HepG2 (cell line): ENCODE results near the gene FRMD8. TPM values are rescaled to one million over a fixed set of nuclear protein-coding genes. Genes with fewer than 3 reads are reported as not detected.

Experiments used
- ATAC-seq: fragments of 200-7000 bp; cut with Tn5 transposase; 3 replicates; pipeline ENCODE4 v1.9.1; 2020; ENCODE audit warnings: mild to moderate bottlenecking, moderate library complexity
- BruUV-seq: library from RNA; stranded (reverse); fragments of 400-500 nt; replicated peaks from 2 replicates; lab custom pipeline; 2021; lab: Mats Ljungman, UMichigan
- CTCF ChIA-PET: fragments of 300-600 bp; formaldehyde crosslinking; extraction: SDS; loops from one replicate; lab custom pipeline; 2021; ENCODE audit warnings: low total read pairs, inconsistent platforms, low intra/inter-chr PET ratio; lab: Yijun Ruan, JAX
- POLR2A ChIA-PET: fragments of 350-600 bp; sonication (Branson Sonifier 250); formaldehyde crosslinking; loops from one replicate; lab custom pipeline; 2020; ENCODE audit warnings: antibody characterized with exemption, inconsistent platforms; lab: Yijun Ruan, JAX
- DNase-seq: peaks from one replicate; pipeline ENCODE4 v3.0.0-alpha.2; 2015; ENCODE audit warnings: low spot score
- FAIRE-seq: peaks from 3 replicates; lab custom pipeline; 2011; peaks lifted over from hg19 to GRCh38; lab: Jason Lieb, UNC
- H2AFZ ChIP-seq: one replicate; pipeline ENCODE4 v1.6.1; 2011; ENCODE audit warnings: low read length, inconsistent platforms
- H3K27ac ChIP-seq: fragments of 300-600 bp; 3 replicates; pipeline ENCODE4 v1.8.0; 2011; ENCODE audit warnings: mixed run types, mild to moderate bottlenecking, mixed read lengths, low read length, inconsistent platforms; ENCODE audit not compliant: insufficient read depth; ENCODE audit errors: extremely low read length
- H3K27me3 ChIP-seq, 2 experiments: fragments of 200-600 bp in 1 of 2; 2 replicates in 1 of 2; 3 replicates in 1 of 2; pipeline versions ENCODE4 v1.6.0 to v1.8.0; 2011; ENCODE audit warnings: low read length in 2 of 2, mild to moderate bottlenecking in 2 of 2, moderate library complexity in 2 of 2, inconsistent platforms in 1 of 2; ENCODE audit not compliant: insufficient read depth in 2 of 2, control insufficient read depth in 1 of 2
- H3K36me3 ChIP-seq, 2 experiments: fragments of 200-600 bp in 1 of 2; replicated peaks in 1 of 2; 2 replicates in 1 of 2; 3 replicates in 1 of 2; pipeline versions ENCODE4 v1.5.1 to v1.8.0; 2011; ENCODE audit warnings: low read length in 2 of 2, inconsistent platforms in 1 of 2; ENCODE audit not compliant: insufficient read depth in 2 of 2, control insufficient read depth in 1 of 2
- H3K4me1 ChIP-seq: 2 replicates; pipeline ENCODE4 v1.5.1; 2012; ENCODE audit warnings: low read length, inconsistent platforms; ENCODE audit not compliant: insufficient read depth
- H3K4me2 ChIP-seq: 2 replicates; pipeline ENCODE4 v1.6.0; 2011; ENCODE audit warnings: low read depth, low read length, inconsistent platforms
- H3K4me3 ChIP-seq, 3 experiments: fragments of 200-600 bp in 1 of 3; sonication (generic), shearing (Covaris generic) in 1 of 3; replicated peaks in 1 of 3; 2 replicates each; pipeline ENCODE4 v1.5.1; 2011 to 2016; ENCODE audit warnings: low read length in 3 of 3, inconsistent platforms in 2 of 3, low read depth in 2 of 3, mild to moderate bottlenecking in 2 of 3, control low read depth in 1 of 3, mixed read lengths in 1 of 3; ENCODE audit not compliant: insufficient read depth in 1 of 3
- H3K79me2 ChIP-seq: one replicate; pipeline ENCODE4 v1.6.1; 2011; ENCODE audit warnings: low read length, inconsistent platforms; ENCODE audit not compliant: insufficient read depth
- H3K9ac ChIP-seq: 2 replicates; pipeline ENCODE4 v1.6.0; 2011; ENCODE audit warnings: mild to moderate bottlenecking, low read depth, low read length, inconsistent platforms; ENCODE audit not compliant: insufficient read depth
- H3K9me3 ChIP-seq: 2 replicates; pipeline ENCODE4 v1.5.1; 2012; ENCODE audit warnings: mild to moderate bottlenecking, low read length
- H4K20me1 ChIP-seq: 2 replicates; pipeline ENCODE4 v1.6.0; 2011; ENCODE audit warnings: inconsistent platforms, mild to moderate bottlenecking, low read length, moderate library complexity; ENCODE audit not compliant: insufficient read depth
- ELF1 ChIP-seq: sonication (generic); formaldehyde crosslinking; IDR thresholded peaks from 2 replicates; pipeline ENCODE4 v1.4.0; 2020; ENCODE audit warnings: missing genetic modification reagents
- HMG20A ChIP-seq: IDR thresholded peaks from 2 replicates; pipeline ENCODE4 v1.6.1; 2016; ENCODE audit warnings: borderline replicate concordance
- KLF16 ChIP-seq, 2 experiments: sonication (generic) in 1 of 2; formaldehyde crosslinking in 1 of 2; IDR thresholded peaks; 2 replicates each; pipeline versions ENCODE4 v1.6.1 to v1.8.0; 2016 to 2023; ENCODE audit warnings: missing genetic modification reagents in 2 of 2, missing compliant biosample characterization in 1 of 2
- PCBP2 ChIP-seq: fragments of 200-400 bp; formaldehyde crosslinking; optimal IDR thresholded peaks from 2 replicates; pipeline ENCODE3; 2018; ENCODE audit warnings: low read length, low read depth; ENCODE audit not compliant: poor library complexity, severe bottlenecking
- RAD21 ChIP-seq: fragments of 450-650 bp; formaldehyde crosslinking; IDR thresholded peaks from 2 replicates; pipeline ENCODE4 v1.5.0; 2020; ENCODE audit warnings: mild to moderate bottlenecking
- SUZ12 ChIP-seq: fragments of 150-350 bp; IDR thresholded peaks from 2 replicates; pipeline ENCODE4 v1.6.1; 2014; ENCODE audit warnings: low read depth, low read length
- TCF7 ChIP-seq: sonication (generic); IDR thresholded peaks from 2 replicates; pipeline ENCODE4 v1.6.1; 2016; ENCODE audit warnings: antibody characterized with exemption, low read depth
- XRCC5 ChIP-seq: fragments of 200-400 bp; formaldehyde crosslinking; optimal IDR thresholded peaks from 2 replicates; pipeline ENCODE3; 2017; ENCODE audit warnings: mild to moderate bottlenecking, low read length
- ZFP41 ChIP-seq: sonication (generic); formaldehyde crosslinking; IDR thresholded peaks from 2 replicates; pipeline ENCODE4 v1.4.0; 2020; ENCODE audit warnings: mild to moderate bottlenecking, missing genetic modification reagents, borderline replicate concordance
- ZNF782 ChIP-seq: sonication (generic); formaldehyde crosslinking; IDR thresholded peaks from 2 replicates; pipeline ENCODE4 v1.4.0; 2020; ENCODE audit warnings: missing genetic modification reagents, mild to moderate bottlenecking, borderline replicate concordance
- ZNF850 ChIP-seq: sonication (generic); formaldehyde crosslinking; conservative IDR thresholded peaks from 2 replicates; pipeline ENCODE4 v1.9.0; 2021; ENCODE audit warnings: mild to moderate bottlenecking, missing genetic modification reagents
- ZNF878 ChIP-seq: sonication (generic); formaldehyde crosslinking; IDR thresholded peaks from 2 replicates; pipeline ENCODE4 v1.8.1; 2023; ENCODE audit warnings: mild to moderate bottlenecking, missing genetic modification reagents, moderate library complexity
- WGBS: methylation state at CpG from one replicate; pipeline ENCODE4 v1.1.6; 2017; ENCODE audit warnings: low lambda C conversion rate; 5-methylcytosine and 5-hydroxymethylcytosine counted together
- in situ Hi-C: cut with HindIII; loops from 2 replicates; pipeline ENCODE4 v1.10.0; 2017; ENCODE audit warnings: low pct_unique_long_range_greater_than_20kb; ENCODE audit not compliant: extremely low pct_ligation_motif_present
- intact Hi-C: fragments of 100-400 bp; cut with micrococcal nuclease; formaldehyde crosslinking; loops from one replicate; pipeline ENCODE4 v1.10.0; 2022; ENCODE audit not compliant: unreplicated experiment
- polyA plus RNA-seq, 8 experiments: library from polyadenylated mRNA; depleted of rRNA in 3 of 8; stranded (reverse) in 7 of 8; unstranded in 1 of 8; fragments of >200 nt; fragmentation: Illumina TruSeq in 4 of 8; extraction: Trizol in 4 of 8; gene quantifications; 2 replicates each; pipeline versions ENCODE4 v1.2.1 to v1.2.3, GENCODE V29; 2011 to 2016; ENCODE audit warnings: low read depth in 4 of 8, missing spikeins in 1 of 8, mixed read lengths in 1 of 8; ENCODE audit not compliant: insufficient read depth in 1 of 8
- total RNA-seq, 5 experiments: library from RNA; depleted of rRNA; stranded (reverse); fragments of >200 nt; fragmentation: Illumina TruSeq; extraction: Trizol; gene quantifications; 2 replicates each; pipeline ENCODE4 v1.2.3, GENCODE V29; 2016; ENCODE audit warnings: low read depth in 1 of 5
- TF ChIP-seq, protein P1 (sequence below): sonication (generic); formaldehyde crosslinking; IDR thresholded peaks from 2 replicates; pipeline ENCODE4 v1.4.0; 2020; ENCODE audit warnings: missing genetic modification reagents
- TF ChIP-seq, protein P2 (sequence below): sonication (generic); formaldehyde crosslinking; IDR thresholded peaks from 2 replicates; pipeline ENCODE4 v1.4.0; 2020; ENCODE audit warnings: missing genetic modification reagents, borderline replicate concordance
- TF ChIP-seq, protein P3 (sequence below): sonication (generic); formaldehyde crosslinking; IDR thresholded peaks from 2 replicates; pipeline ENCODE4 v1.4.0; 2020; ENCODE audit warnings: missing genetic modification reagents, borderline replicate concordance

FRMD8 gene
- total and polyA plus RNA-seq, 2 of the 13 experiments (the other 11 are each of a cell fraction or from before 2014, with no cell fraction given): 5.8 to 20.6 TPM

DNA sequence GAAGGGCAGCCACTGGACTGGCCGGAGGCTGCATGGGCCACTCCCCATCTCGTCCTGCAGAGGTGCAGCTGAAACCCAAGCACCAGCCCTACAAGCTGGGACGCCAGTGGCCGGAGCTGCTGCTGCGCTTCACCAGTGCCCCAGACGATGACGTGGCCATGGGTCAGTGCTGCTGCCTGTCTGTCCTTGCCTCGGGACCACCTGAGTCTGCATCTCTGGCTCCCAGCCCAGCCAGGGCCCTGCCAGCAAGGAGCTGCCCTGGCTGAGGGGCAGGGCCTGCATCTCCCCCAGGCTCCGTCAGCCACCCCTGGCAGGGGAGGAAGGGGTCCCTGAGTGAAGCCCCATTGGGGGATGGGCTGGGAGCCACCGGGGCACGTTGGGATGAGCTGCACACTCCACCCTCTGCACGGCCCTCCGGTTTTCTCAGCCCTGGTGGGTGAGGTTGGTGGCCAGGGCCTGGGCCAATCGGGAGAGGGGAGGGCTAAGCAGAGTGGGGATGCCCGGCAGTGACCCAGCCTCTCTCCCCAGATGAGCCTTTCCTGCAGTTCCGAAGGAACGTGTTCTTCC lies 7.2 kb downstream of the FRMD8 start:
- Histone ChIP-seq H3K9ac (no peak overlapping the region), H3K4me2 (no peak overlapping the region), H3K4me3 (no peak overlapping the region), H3K79me2 (no peaks in the 10 kb centered on the region), H4K20me1 (no peaks in the 10 kb centered on the region), H3K4me1 (peaks cover 7% of the 10 kb centered on the region), H3K36me3 (peaks cover 12 to 19% of the 10 kb centered on the region in 2 experiments; a peak in 3 of 5 replicates), H3K27me3 (no peaks in the 10 kb centered on the region), H2AFZ (no peak overlapping the region), H3K9me3 (no peaks in the 10 kb centered on the region), H3K27ac (no peak overlapping the region)
- WGBS: no CpG with 5 or more reads among the region's 17 CpGs
- no peak for FAIRE-seq
- BruUV-seq: no TSS peak
- intact Hi-C loops: no loop called here
- ATAC-seq: no peak
- in situ Hi-C loops: no loop called here
- no peak for TF ChIP-seq PCBP2
- no peak for TF ChIP-seq HMG20A (CRISPR knock-in tag)
- TF ChIP-seq TCF7: no peak
- TF ChIP-seq, protein P1, sequence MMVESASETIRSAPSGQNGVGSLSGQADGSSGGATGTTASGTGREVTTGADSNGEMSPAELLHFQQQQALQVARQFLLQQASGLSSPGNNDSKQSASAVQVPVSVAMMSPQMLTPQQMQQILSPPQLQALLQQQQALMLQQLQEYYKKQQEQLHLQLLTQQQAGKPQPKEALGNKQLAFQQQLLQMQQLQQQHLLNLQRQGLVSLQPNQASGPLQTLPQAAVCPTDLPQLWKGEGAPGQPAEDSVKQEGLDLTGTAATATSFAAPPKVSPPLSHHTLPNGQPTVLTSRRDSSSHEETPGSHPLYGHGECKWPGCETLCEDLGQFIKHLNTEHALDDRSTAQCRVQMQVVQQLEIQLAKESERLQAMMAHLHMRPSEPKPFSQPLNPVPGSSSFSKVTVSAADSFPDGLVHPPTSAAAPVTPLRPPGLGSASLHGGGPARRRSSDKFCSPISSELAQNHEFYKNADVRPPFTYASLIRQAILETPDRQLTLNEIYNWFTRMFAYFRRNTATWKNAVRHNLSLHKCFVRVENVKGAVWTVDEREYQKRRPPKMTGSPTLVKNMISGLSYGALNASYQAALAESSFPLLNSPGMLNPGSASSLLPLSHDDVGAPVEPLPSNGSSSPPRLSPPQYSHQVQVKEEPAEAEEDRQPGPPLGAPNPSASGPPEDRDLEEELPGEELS (CRISPR knock-in tag): no peak
- no peak for TF ChIP-seq ELF1 (CRISPR knock-in tag)
- TF ChIP-seq, protein P2, sequence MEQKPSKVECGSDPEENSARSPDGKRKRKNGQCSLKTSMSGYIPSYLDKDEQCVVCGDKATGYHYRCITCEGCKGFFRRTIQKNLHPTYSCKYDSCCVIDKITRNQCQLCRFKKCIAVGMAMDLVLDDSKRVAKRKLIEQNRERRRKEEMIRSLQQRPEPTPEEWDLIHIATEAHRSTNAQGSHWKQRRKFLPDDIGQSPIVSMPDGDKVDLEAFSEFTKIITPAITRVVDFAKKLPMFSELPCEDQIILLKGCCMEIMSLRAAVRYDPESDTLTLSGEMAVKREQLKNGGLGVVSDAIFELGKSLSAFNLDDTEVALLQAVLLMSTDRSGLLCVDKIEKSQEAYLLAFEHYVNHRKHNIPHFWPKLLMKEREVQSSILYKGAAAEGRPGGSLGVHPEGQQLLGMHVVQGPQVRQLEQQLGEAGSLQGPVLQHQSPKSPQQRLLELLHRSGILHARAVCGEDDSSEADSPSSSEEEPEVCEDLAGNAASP (CRISPR knock-in tag): no peak
- no peak for TF ChIP-seq KLF16 (CRISPR knock-in tag; IDR thresholded peaks at IDR 0.05)
- TF ChIP-seq ZFP41 (CRISPR knock-in tag): no peak
- no peak for TF ChIP-seq SUZ12
- no peak for TF ChIP-seq RAD21 (CRISPR knock-in tag)
- TF ChIP-seq ZNF782 (CRISPR knock-in tag): no peak
- no peak for TF ChIP-seq ZNF850 (CRISPR knock-in tag)
- no peak for TF ChIP-seq ZNF878 (CRISPR knock-in tag)
- TF ChIP-seq, protein P3, sequence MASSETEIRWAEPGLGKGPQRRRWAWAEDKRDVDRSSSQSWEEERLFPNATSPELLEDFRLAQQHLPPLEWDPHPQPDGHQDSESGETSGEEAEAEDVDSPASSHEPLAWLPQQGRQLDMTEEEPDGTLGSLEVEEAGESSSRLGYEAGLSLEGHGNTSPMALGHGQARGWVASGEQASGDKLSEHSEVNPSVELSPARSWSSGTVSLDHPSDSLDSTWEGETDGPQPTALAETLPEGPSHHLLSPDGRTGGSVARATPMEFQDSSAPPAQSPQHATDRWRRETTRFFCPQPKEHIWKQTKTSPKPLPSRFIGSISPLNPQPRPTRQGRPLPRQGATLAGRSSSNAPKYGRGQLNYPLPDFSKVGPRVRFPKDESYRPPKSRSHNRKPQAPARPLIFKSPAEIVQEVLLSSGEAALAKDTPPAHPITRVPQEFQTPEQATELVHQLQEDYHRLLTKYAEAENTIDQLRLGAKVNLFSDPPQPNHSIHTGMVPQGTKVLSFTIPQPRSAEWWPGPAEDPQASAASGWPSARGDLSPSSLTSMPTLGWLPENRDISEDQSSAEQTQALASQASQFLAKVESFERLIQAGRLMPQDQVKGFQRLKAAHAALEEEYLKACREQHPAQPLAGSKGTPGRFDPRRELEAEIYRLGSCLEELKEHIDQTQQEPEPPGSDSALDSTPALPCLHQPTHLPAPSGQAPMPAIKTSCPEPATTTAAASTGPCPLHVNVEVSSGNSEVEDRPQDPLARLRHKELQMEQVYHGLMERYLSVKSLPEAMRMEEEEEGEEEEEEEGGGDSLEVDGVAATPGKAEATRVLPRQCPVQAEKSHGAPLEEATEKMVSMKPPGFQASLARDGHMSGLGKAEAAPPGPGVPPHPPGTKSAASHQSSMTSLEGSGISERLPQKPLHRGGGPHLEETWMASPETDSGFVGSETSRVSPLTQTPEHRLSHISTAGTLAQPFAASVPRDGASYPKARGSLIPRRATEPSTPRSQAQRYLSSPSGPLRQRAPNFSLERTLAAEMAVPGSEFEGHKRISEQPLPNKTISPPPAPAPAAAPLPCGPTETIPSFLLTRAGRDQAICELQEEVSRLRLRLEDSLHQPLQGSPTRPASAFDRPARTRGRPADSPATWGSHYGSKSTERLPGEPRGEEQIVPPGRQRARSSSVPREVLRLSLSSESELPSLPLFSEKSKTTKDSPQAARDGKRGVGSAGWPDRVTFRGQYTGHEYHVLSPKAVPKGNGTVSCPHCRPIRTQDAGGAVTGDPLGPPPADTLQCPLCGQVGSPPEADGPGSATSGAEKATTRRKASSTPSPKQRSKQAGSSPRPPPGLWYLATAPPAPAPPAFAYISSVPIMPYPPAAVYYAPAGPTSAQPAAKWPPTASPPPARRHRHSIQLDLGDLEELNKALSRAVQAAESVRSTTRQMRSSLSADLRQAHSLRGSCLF (CRISPR knock-in tag): no peak
- no peak for TF ChIP-seq XRCC5
- DNase-seq: no peak
- CTCF ChIA-PET: no interaction called here
- POLR2A ChIA-PET: interaction anchor here (1.8 to 16.8 kb wide), 2 partner anchors 23 to 27 kb away, joined by 4 to 433 read pairs; partner anchors contain the start of gene NEAT1
